Hepatocyte (in vitro differentiated cells): ENCODE data around the gene CLASP2.

Source experiments
- EZH2phosphoT487 ChIP-seq: fragments of 200-600 bp; sonication (generic); IDR thresholded peaks from one replicate; pipeline ENCODE4 v1.6.1; 2018; ENCODE audit warnings: antibody characterized with exemption, mild to moderate bottlenecking, low read depth, moderate library complexity; ENCODE audit not compliant: unreplicated experiment, severe bottlenecking
- TF ChIP-seq, protein P1 (sequence below): fragments of 200-600 bp; sonication (generic); IDR thresholded peaks from 2 replicates; pipeline ENCODE4 v1.5.1; 2016; ENCODE audit warnings: antibody characterized with exemption, mild to moderate bottlenecking; ENCODE audit not compliant: poor library complexity

DNA sequence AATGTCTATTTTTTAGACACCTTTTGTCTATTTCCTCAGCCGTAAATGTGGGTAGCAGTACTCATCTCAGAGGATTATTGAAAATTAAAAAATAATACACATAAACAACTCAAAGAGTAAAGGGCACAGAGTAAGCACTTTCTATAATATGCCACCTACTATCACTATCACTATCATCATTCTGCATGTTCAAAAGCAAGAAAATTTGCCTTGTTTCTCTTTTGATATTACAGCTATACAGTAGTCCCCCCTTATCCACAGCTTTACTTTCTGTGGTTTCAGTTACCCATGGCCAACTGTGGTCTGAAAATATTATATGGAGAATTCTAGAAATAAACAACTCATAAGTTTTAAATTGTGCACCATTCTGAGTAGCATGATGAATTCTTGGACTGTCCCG, 27.7 kb downstream of the CLASP2 start:
- TF ChIP-seq EZH2phosphoT487 = no peak
- TF ChIP-seq, protein P1, sequence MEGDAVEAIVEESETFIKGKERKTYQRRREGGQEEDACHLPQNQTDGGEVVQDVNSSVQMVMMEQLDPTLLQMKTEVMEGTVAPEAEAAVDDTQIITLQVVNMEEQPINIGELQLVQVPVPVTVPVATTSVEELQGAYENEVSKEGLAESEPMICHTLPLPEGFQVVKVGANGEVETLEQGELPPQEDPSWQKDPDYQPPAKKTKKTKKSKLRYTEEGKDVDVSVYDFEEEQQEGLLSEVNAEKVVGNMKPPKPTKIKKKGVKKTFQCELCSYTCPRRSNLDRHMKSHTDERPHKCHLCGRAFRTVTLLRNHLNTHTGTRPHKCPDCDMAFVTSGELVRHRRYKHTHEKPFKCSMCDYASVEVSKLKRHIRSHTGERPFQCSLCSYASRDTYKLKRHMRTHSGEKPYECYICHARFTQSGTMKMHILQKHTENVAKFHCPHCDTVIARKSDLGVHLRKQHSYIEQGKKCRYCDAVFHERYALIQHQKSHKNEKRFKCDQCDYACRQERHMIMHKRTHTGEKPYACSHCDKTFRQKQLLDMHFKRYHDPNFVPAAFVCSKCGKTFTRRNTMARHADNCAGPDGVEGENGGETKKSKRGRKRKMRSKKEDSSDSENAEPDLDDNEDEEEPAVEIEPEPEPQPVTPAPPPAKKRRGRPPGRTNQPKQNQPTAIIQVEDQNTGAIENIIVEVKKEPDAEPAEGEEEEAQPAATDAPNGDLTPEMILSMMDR = no peak
